Measurements from ENCODE around the gene TACC2. TPM values are rescaled to one million over a fixed set of nuclear protein-coding genes. Genes with fewer than 3 reads are reported as not detected.
A peak's percentile ranks its signal among the peaks of the same experiment; 100 is the strongest.

Gene TACC2
- total RNA-seq, 4 donors from 2014 or later, result 105 to 334 (median 235) TPM

DNA sequence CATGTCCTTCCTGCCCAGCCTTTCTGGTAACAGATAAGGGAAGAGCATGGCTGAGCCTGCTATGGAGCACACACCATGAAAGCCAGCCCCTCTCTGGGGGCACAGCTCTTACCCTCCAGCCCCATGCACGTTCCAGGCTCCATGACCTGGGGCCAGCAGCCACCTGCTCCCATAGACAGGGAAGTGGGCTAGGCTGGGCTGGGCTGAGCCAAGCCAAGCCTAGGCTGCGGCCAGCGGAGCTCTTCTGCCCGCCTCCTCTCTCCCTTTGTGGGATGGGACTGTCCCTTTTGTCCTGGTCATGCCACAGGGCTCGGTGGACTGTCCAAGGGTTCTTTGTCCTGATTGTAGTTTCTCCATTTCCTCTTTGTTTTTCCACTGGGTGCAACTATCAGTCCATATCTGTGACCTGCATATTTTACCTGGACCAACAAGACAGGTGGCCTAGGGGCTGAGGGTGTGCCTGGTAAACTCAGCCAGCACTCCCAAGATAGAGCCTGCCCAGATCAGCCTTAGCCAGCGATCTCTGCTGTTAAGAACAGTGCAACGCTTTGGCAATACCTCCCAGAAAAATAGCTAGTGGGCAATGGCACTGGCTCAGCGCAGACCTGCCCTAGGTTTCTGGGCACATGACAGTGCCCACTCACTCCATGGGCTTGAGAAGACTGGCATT lies 184.9 kb downstream of the TACC2 start:
- Histone ChIP-seq H3K27me3 (no peaks in the 10 kb centered on the region), H3K4me1 (peaks cover 31 to 32% of the 10 kb centered on the region in 2 donors), H3K9me3 (no peaks in the 10 kb centered on the region), H3K36me3 (no peaks in the 10 kb centered on the region), H3K27ac (peak overlapping the region; percentile 76 to 88 (median 83)), H3K4me3 (no peak overlapping the region)
- TF ChIP-seq, protein P1, sequence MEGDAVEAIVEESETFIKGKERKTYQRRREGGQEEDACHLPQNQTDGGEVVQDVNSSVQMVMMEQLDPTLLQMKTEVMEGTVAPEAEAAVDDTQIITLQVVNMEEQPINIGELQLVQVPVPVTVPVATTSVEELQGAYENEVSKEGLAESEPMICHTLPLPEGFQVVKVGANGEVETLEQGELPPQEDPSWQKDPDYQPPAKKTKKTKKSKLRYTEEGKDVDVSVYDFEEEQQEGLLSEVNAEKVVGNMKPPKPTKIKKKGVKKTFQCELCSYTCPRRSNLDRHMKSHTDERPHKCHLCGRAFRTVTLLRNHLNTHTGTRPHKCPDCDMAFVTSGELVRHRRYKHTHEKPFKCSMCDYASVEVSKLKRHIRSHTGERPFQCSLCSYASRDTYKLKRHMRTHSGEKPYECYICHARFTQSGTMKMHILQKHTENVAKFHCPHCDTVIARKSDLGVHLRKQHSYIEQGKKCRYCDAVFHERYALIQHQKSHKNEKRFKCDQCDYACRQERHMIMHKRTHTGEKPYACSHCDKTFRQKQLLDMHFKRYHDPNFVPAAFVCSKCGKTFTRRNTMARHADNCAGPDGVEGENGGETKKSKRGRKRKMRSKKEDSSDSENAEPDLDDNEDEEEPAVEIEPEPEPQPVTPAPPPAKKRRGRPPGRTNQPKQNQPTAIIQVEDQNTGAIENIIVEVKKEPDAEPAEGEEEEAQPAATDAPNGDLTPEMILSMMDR (IDR thresholded peaks at IDR 0.05 in 4 of 5, conservative IDR thresholded peaks at IDR 0.05 in 1 of 5), result no peak
- peak in 1 of 2 donors; percentile 2 for ATAC-seq
- in situ Hi-C loops (cut with MboI; ENCODE audit: low sequenced_read_pairs in 4 of 4), result no loop called here
- no peak for DNase-seq
- intact Hi-C loops (cut with DNase I; ENCODE audit: low total_unique reads), result no loop called here

DNA sequence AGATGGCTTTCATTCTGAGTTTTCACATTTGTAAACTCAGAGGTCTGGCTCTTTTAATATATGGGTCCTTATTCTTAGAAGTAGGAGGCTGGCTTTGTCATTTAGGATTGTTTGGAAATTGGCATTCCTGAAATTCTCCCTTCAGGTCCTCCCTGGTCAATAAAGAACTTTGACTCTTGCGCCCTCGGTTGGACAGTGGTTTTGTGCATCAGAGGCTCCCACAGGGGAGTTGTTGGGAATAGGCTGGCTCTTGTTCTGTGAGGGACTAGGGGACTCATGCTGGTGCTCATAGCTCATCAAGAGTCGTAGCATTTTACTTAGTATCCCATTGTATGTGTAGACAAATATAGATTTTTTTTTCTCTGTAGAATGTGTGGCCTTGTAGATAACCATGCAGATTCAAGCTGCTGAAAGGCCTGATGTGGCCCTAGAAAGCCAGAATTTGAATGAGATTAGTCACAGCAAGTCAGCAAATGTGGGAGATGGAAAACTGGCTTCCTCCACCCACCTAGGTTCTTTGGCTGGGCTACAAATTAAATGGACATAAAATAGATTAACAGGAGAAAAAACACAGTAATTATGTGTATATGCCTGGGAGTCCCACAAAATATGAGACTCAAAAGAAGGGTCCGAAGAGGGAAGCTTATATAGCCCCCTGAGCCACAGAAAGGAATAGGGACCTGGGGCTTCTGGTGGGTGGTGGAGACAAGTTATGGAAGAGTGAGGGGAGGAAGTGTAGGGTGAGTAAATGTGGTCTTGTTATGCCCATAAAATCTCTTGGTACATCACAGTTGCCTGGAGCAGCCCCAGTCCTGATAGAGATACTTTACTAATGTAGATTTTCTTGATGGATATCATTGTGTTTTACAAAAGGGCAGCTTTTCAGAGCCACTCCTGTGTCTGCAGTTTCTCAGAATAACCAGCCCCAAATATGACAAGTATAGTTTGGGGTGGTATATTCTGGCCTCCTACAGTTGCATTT lies 187.6 kb downstream of the TACC2 start:
- H3K9me3 ChIP-seq, result no peaks in the 10 kb centered on the region
- intact Hi-C loops (cut with DNase I; ENCODE audit: low total_unique reads) (no loop called here), in situ Hi-C loops (cut with MboI; ENCODE audit: low sequenced_read_pairs in 4 of 4) (no loop called here)
- peaks cover 24 to 25% of the 10 kb centered on the region in 2 donors for H3K4me1 ChIP-seq
- peak overlapping the region in 2 of 4 donors; percentile 7 to 88 for H3K27ac ChIP-seq
- H3K4me3 ChIP-seq, result no peak overlapping the region
- ATAC-seq (no peak), DNase-seq (no peak)
- no peaks in the 10 kb centered on the region for H3K36me3 ChIP-seq
- TF ChIP-seq, protein P1 (IDR thresholded peaks at IDR 0.05 in 4 of 5, conservative IDR thresholded peaks at IDR 0.05 in 1 of 5), result no peak
- no peak for TF ChIP-seq POLR2A (IDR thresholded peaks at IDR 0.05)
- no peaks in the 10 kb centered on the region for H3K27me3 ChIP-seq

DNA sequence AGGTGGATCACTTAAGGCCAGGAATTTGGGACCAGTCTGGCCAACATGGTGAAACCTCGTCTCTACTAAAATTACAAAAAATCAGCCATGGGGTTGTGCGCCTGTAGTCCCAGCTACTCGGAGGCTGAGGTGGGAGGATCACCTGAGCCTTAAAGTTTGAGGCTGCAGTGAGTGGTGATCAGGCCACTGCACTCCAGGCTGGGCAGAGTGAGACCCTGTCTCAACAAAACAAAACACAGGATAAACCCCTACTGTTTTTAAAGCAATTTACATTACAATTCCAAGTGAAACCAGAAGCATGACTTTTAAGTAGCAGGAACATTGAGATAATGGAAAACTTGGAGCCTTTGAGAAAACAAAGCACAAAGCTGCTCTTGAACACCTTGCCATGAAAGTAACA lies 189.7 kb downstream of the TACC2 start:
- in situ Hi-C loops (cut with MboI; ENCODE audit: low sequenced_read_pairs in 4 of 4) (no loop called here), intact Hi-C loops (cut with DNase I; ENCODE audit: low total_unique reads) (no loop called here)
- Histone ChIP-seq H3K27me3 (no peaks in the 10 kb centered on the region), H3K9me3 (no peaks in the 10 kb centered on the region), H3K36me3 (no peaks in the 10 kb centered on the region), H3K27ac (peak overlapping the region; percentile 10 to 75 (median 22)), H3K4me1 (peaks cover 24 to 30% of the 10 kb centered on the region in 2 donors), H3K4me3 (no peak overlapping the region)
- DNase-seq (no peak), ATAC-seq (no peak)
- TF ChIP-seq, protein P1 (IDR thresholded peaks at IDR 0.05 in 4 of 5, conservative IDR thresholded peaks at IDR 0.05 in 1 of 5), result no peak
- TF ChIP-seq POLR2A (IDR thresholded peaks at IDR 0.05), result no peak

DNA sequence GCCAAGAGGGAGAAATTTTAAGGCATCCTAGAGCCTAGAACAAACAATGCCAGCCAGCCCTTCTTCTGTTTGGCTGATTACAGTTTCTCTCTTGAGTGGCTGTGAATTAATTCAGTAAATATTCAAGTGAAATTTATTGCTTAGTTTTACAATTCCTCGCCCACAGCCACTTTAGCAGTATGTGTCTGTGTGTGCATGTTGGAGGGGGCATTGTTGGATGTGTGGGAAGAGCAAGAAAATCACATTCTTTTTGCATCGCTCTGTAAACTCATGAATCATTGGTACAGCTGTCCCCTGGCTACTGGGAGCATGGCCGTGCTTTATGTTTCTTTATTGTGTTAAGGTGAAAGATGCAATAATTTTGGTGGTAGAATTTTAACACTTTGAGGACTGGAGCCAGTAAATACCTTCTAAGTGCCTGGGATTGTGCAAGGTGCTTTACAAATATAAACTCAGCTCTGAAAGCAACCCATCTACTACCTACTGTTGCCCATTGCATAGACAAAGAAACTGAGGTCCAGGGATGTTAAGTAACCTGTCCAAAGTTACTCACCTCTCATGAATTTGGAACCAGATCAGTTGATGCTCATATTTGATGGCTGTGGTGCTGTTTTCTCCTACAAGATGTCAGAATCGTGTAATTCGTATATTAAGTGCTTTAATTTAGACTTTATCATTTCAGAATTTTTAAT lies 192.2 kb downstream of the TACC2 start:
- peaks cover 25 to 26% of the 10 kb centered on the region in 2 donors for H3K4me1 ChIP-seq
- ATAC-seq (no peak), DNase-seq (no peak)
- no peaks in the 10 kb centered on the region for H3K27me3 ChIP-seq
- H3K4me3 ChIP-seq, result no peak overlapping the region
- intact Hi-C loops (cut with DNase I; ENCODE audit: low total_unique reads), result no loop called here
- TF ChIP-seq, protein P1 (IDR thresholded peaks at IDR 0.05 in 4 of 5, conservative IDR thresholded peaks at IDR 0.05 in 1 of 5), result no peak
- no peak for TF ChIP-seq POLR2A (IDR thresholded peaks at IDR 0.05)
- in situ Hi-C loops (cut with MboI; ENCODE audit: low sequenced_read_pairs in 4 of 4), result no loop called here
- peak overlapping the region; percentile 6 to 75 (median 64) for H3K27ac ChIP-seq
- no peaks in the 10 kb centered on the region for H3K9me3 ChIP-seq
- H3K36me3 ChIP-seq, result no peaks in the 10 kb centered on the region

Measured in gastrocnemius medialis (tissue), 4 donors.